Measurements from ENCODE around the gene DLGAP1.

The DLGAP1 gene

GRCh38 chr18:3466045-3466444 is 989.1 kb downstream of the DLGAP1 start:
- H3K4me1 ChIP-seq (ENCODE audit: control extremely low read depth in 1 of 4, control insufficient read depth in 4 of 4, insufficient read depth in 4 of 4, low read length in 3 of 4), result peaks cover 0 to 20% (median 11%) of the 10 kb centered on the region in 4 experiments
- DNase-seq, result peak in 1 of 3 donors; percentile 20
- peaks cover 0 to 6% (median 3%) of the 10 kb centered on the region in 4 experiments for H3K36me3 ChIP-seq (ENCODE audit: control insufficient read depth in 4 of 4, insufficient read depth in 4 of 4, low read length in 3 of 4)
- WGBS (ENCODE audit: insufficient coverage), result 13% methylated on average over 1 of the region's 5 CpGs
- CTCF ChIA-PET, result interaction anchor here (0.8 to 2.9 kb wide), 10 partner anchors 9 to 200 kb away, joined by 3 to 12 read pairs (median 6); no protein-coding TSS in a partner anchor
- no peak overlapping the region for H3K4me3 ChIP-seq (ENCODE audit: control insufficient read depth in 1 of 7, extremely low read depth in 1 of 7, insufficient read depth in 4 of 7, low read depth in 2 of 7, low read length in 6 of 7)
- H3K27me3 ChIP-seq (replicated peaks in 2 of 5; ENCODE audit: control insufficient read depth in 4 of 5, insufficient read depth in 5 of 5, low read length in 4 of 5), result no peaks in the 10 kb centered on the region
- POLR2A ChIA-PET, result interaction anchor here (0.5 to 1.1 kb wide), 2 partner anchors 33 to 187 kb away, joined by 3 to 5 read pairs; no protein-coding TSS in a partner anchor
- H3K27ac ChIP-seq (ENCODE audit: insufficient read depth in 1 of 2, low read depth in 1 of 2, low read length in 2 of 2, poor library complexity in 1 of 2, severe bottlenecking in 2 of 2), result no peak overlapping the region
- H3K9me3 ChIP-seq (ENCODE audit: control extremely low read depth in 1 of 5, control insufficient read depth in 4 of 5, insufficient read depth in 2 of 5, low read depth in 1 of 5, low read length in 4 of 5), result peaks cover 0 to 10% (median under 1%) of the 10 kb centered on the region in 5 experiments

- CTCF ChIA-PET, result interaction anchor here (1.4 kb wide), 1 partner anchor 9 kb away, joined by 3 read pairs; no protein-coding TSS in a partner anchor
- Histone ChIP-seq H3K4me3 (ENCODE audit: control insufficient read depth in 1 of 7, extremely low read depth in 1 of 7, insufficient read depth in 4 of 7, low read depth in 2 of 7, low read length in 6 of 7) (no peak overlapping the region), H3K4me1 (ENCODE audit: control extremely low read depth in 1 of 4, control insufficient read depth in 4 of 4, insufficient read depth in 4 of 4, low read length in 3 of 4) (peaks cover 0 to 15% (median 11%) of the 10 kb centered on the region in 4 experiments), H3K9me3 (ENCODE audit: control extremely low read depth in 1 of 5, control insufficient read depth in 4 of 5, insufficient read depth in 2 of 5, low read depth in 1 of 5, low read length in 4 of 5) (peaks cover 0 to 20% (median 2%) of the 10 kb centered on the region in 5 experiments), H3K27me3 (replicated peaks in 2 of 5; ENCODE audit: control insufficient read depth in 4 of 5, insufficient read depth in 5 of 5, low read length in 4 of 5) (no peaks in the 10 kb centered on the region), H3K36me3 (ENCODE audit: control insufficient read depth in 4 of 4, insufficient read depth in 4 of 4, low read length in 3 of 4) (peaks cover 9 to 31% (median 23%) of the 10 kb centered on the region in 4 experiments), H3K27ac (ENCODE audit: insufficient read depth in 1 of 2, low read depth in 1 of 2, low read length in 2 of 2, poor library complexity in 1 of 2, severe bottlenecking in 2 of 2) (no peak overlapping the region)
- WGBS (ENCODE audit: insufficient coverage), result 100% methylated on average over 1 of the region's 2 CpGs
- POLR2A ChIA-PET, result no interaction called here
- DNase-seq, result no peak
These were observed 992.1 kb downstream of the DLGAP1 start for GRCh38 chr18:3463051-3463450.

GRCh38 chr18:3461704-3462103 is 993.4 kb downstream of the DLGAP1 start:
- Histone ChIP-seq H3K27me3 (replicated peaks in 2 of 5; ENCODE audit: control insufficient read depth in 4 of 5, insufficient read depth in 5 of 5, low read length in 4 of 5) (no peaks in the 10 kb centered on the region), H3K4me3 (ENCODE audit: control insufficient read depth in 1 of 7, extremely low read depth in 1 of 7, insufficient read depth in 4 of 7, low read depth in 2 of 7, low read length in 6 of 7) (no peak overlapping the region), H3K4me1 (ENCODE audit: control extremely low read depth in 1 of 4, control insufficient read depth in 4 of 4, insufficient read depth in 4 of 4, low read length in 3 of 4) (peaks cover 0 to 10% (median 6%) of the 10 kb centered on the region in 4 experiments), H3K36me3 (ENCODE audit: control insufficient read depth in 4 of 4, insufficient read depth in 4 of 4, low read length in 3 of 4) (peaks cover 14 to 45% (median 33%) of the 10 kb centered on the region in 4 experiments), H3K27ac (ENCODE audit: insufficient read depth in 1 of 2, low read depth in 1 of 2, low read length in 2 of 2, poor library complexity in 1 of 2, severe bottlenecking in 2 of 2) (no peak overlapping the region), H3K9me3 (ENCODE audit: control extremely low read depth in 1 of 5, control insufficient read depth in 4 of 5, insufficient read depth in 2 of 5, low read depth in 1 of 5, low read length in 4 of 5) (peaks cover 0 to 20% (median 2%) of the 10 kb centered on the region in 5 experiments)
- ChIA-PET CTCF (interaction anchor here (0.7 to 1.5 kb wide), 3 partner anchors 9 to 37 kb away, joined by 3 to 4 read pairs (median 4); no protein-coding TSS in a partner anchor), POLR2A (no interaction called here)
- no peak for DNase-seq
- 98% methylated on average over 5 of the region's 5 CpGs for WGBS (ENCODE audit: insufficient coverage)

GRCh38 chr18:3460823-3461398 is 994.2 kb downstream of the DLGAP1 start:
- peaks cover 0 to 2% (median under 1%) of the 10 kb centered on the region in 4 experiments for H3K4me1 ChIP-seq (ENCODE audit: control extremely low read depth in 1 of 4, control insufficient read depth in 4 of 4, insufficient read depth in 4 of 4, low read length in 3 of 4)
- peaks cover 16 to 53% (median 39%) of the 10 kb centered on the region in 4 experiments for H3K36me3 ChIP-seq (ENCODE audit: control insufficient read depth in 4 of 4, insufficient read depth in 4 of 4, low read length in 3 of 4)
- no peak overlapping the region for H3K27ac ChIP-seq (ENCODE audit: insufficient read depth in 1 of 2, low read depth in 1 of 2, low read length in 2 of 2, poor library complexity in 1 of 2, severe bottlenecking in 2 of 2)
- no peak for DNase-seq
- CTCF ChIA-PET, result interaction anchor here (0.8 to 3.5 kb wide), 8 partner anchors 8 to 143 kb away, joined by 3 to 15 read pairs (median 4); no protein-coding TSS in a partner anchor
- H3K9me3 ChIP-seq (ENCODE audit: control extremely low read depth in 1 of 5, control insufficient read depth in 4 of 5, insufficient read depth in 2 of 5, low read depth in 1 of 5, low read length in 4 of 5), result peaks cover 0 to 20% (median 2%) of the 10 kb centered on the region in 5 experiments
- H3K27me3 ChIP-seq (replicated peaks in 2 of 5; ENCODE audit: control insufficient read depth in 4 of 5, insufficient read depth in 5 of 5, low read length in 4 of 5), result no peaks in the 10 kb centered on the region
- WGBS (ENCODE audit: insufficient coverage), result 100% methylated on average over 1 of the region's 4 CpGs
- POLR2A ChIA-PET, result interaction anchor here (0.6 kb wide), 1 partner anchor 320 kb away, joined by 3 read pairs; no protein-coding TSS in a partner anchor
- H3K4me3 ChIP-seq (ENCODE audit: control insufficient read depth in 1 of 7, extremely low read depth in 1 of 7, insufficient read depth in 4 of 7, low read depth in 2 of 7, low read length in 6 of 7), result no peak overlapping the region

DNA sequence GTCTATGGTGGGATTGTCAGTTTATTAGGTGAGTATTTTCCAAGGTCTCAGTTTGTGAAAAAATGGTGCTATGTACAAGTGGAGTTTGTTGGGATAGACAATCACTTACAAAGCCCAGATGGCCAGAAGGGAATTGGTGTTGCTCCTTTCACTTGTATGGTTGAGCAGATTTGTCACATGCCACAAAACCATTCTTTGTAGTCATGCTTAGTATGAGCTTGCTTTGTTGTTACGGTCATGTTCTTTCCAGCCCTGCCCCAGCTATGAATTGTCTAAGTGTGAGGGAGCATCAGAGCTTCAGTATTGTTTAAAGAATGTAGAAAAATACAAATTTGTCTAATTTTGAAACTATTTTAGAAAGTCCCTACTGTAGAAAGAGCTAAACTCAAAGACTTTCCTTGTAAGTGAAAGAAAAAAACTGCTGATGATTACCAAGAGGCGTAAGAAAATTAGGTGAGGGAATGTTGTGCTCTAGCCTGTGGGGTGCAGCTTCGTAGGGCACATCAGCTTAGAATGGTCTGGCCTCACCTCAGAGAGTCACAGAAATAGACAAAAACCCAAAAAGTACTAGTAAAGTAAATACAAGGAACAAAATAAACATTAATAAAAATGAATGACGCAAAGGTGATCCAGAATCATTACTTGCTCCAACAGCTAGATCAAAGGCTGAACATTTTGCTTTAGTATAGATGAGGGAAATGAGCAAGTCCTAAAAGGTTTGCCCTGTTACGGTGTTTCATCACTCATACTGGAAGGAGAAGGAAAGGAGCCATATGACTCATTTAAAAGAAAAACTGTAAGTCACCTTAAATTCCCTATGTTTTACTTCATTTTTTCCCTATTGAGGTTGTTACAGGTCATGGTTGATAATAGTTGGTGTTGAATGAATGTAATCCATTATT is 995.9 kb downstream of the DLGAP1 start:
- WGBS (ENCODE audit: insufficient coverage), result 92% methylated on average over 2 of the region's 5 CpGs
- no peaks in the 10 kb centered on the region for H3K27me3 ChIP-seq (replicated peaks in 2 of 5; ENCODE audit: control insufficient read depth in 4 of 5, insufficient read depth in 5 of 5, low read length in 4 of 5)
- H3K4me3 ChIP-seq (ENCODE audit: control insufficient read depth in 1 of 7, extremely low read depth in 1 of 7, insufficient read depth in 4 of 7, low read depth in 2 of 7, low read length in 6 of 7), result no peak overlapping the region
- DNase-seq, result no peak
- POLR2A ChIA-PET, result interaction anchor here (1.2 kb wide), 1 partner anchor 19 kb away, joined by 3 read pairs; no protein-coding TSS in a partner anchor
- CTCF ChIA-PET, result interaction anchor here (0.6 to 3.5 kb wide), 7 partner anchors 10 to 134 kb away, joined by 3 to 15 read pairs (median 3); no protein-coding TSS in a partner anchor
- H3K27ac ChIP-seq (ENCODE audit: insufficient read depth in 1 of 2, low read depth in 1 of 2, low read length in 2 of 2, poor library complexity in 1 of 2, severe bottlenecking in 2 of 2), result no peak overlapping the region
- H3K4me1 ChIP-seq (ENCODE audit: control extremely low read depth in 1 of 4, control insufficient read depth in 4 of 4, insufficient read depth in 4 of 4, low read length in 3 of 4), result peaks cover 0 to 11% (median 6%) of the 10 kb centered on the region in 4 experiments
- H3K9me3 ChIP-seq (ENCODE audit: control extremely low read depth in 1 of 5, control insufficient read depth in 4 of 5, insufficient read depth in 2 of 5, low read depth in 1 of 5, low read length in 4 of 5), result peaks cover 0 to 20% (median 2%) of the 10 kb centered on the region in 5 experiments
- H3K36me3 ChIP-seq (ENCODE audit: control insufficient read depth in 4 of 4, insufficient read depth in 4 of 4, low read length in 3 of 4), result peaks cover 16 to 53% (median 42%) of the 10 kb centered on the region in 4 experiments

DNA sequence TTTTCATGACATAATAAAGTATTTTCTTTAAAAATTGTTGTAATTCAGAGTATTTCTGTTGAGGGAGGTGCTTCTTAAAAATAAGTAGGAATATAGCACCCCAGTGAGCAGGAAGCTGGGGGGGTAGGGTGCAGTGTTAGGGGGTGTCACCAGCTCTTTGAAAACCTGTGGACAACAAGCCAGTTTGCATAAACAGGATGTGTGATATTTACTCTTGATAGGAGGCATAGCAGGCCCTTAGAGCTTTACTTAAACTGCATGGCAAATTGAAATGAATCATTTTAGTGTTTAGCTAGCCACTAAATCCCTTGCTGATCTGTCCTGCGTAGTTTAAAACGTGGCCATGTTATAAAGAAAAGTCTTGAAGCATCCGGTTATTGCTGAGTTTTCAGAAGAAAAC is 996.7 kb downstream of the DLGAP1 start:
- Histone ChIP-seq H3K4me3 (ENCODE audit: control insufficient read depth in 1 of 7, extremely low read depth in 1 of 7, insufficient read depth in 4 of 7, low read depth in 2 of 7, low read length in 6 of 7) (no peak overlapping the region), H3K27ac (ENCODE audit: insufficient read depth in 1 of 2, low read depth in 1 of 2, low read length in 2 of 2, poor library complexity in 1 of 2, severe bottlenecking in 2 of 2) (no peak overlapping the region), H3K4me1 (ENCODE audit: control extremely low read depth in 1 of 4, control insufficient read depth in 4 of 4, insufficient read depth in 4 of 4, low read length in 3 of 4) (peaks cover 5 to 19% (median 13%) of the 10 kb centered on the region in 4 experiments), H3K9me3 (ENCODE audit: control extremely low read depth in 1 of 5, control insufficient read depth in 4 of 5, insufficient read depth in 2 of 5, low read depth in 1 of 5, low read length in 4 of 5) (peaks cover 0 to 20% (median 2%) of the 10 kb centered on the region in 5 experiments), H3K36me3 (ENCODE audit: control insufficient read depth in 4 of 4, insufficient read depth in 4 of 4, low read length in 3 of 4) (peaks cover 16 to 53% (median 42%) of the 10 kb centered on the region in 4 experiments), H3K27me3 (replicated peaks in 2 of 5; ENCODE audit: control insufficient read depth in 4 of 5, insufficient read depth in 5 of 5, low read length in 4 of 5) (no peaks in the 10 kb centered on the region)
- ChIA-PET CTCF (interaction anchor here (0.7 to 3.5 kb wide), 9 partner anchors 8 to 208 kb away, joined by 3 to 15 read pairs (median 5); no protein-coding TSS in a partner anchor), POLR2A (no interaction called here)
- DNase-seq, result no peak
- WGBS (ENCODE audit: insufficient coverage), result no CpG with 5 or more reads among the region's 3 CpGs
